ENCODE measurements around the gene TRIM14.

GRCh38 chr9:98031169-98031568 lies 87.9 kb downstream of the TRIM14 start:
- TF ChIP-seq CTCF (IDR thresholded peaks at IDR 0.05; ENCODE audit: low read depth, low read length) (no peak), POLR2A (IDR thresholded peaks at IDR 0.05; ENCODE audit: extremely low read depth, insufficient read length) (no peak)
